Heart left ventricle (tissue), 16 donors: Measurements from ENCODE around the gene USP7. TPM values are rescaled to one million over a fixed set of nuclear protein-coding genes. Genes with fewer than 3 reads are reported as not detected.

Source experiments
- ATAC-seq, 4 donors: fragments of 200-7000 bp; cut with Tn5 transposase; one replicate each; pipeline ENCODE4 v1.9.1; 2020 to 2022; ENCODE audit warnings: moderate library complexity in 4 of 4, mild to moderate bottlenecking in 3 of 4, moderate number of reproducible peaks in 1 of 4
- DNase-seq, 5 donors: peaks; one replicate each; pipeline ENCODE4 v3.0.0-alpha.2; 2020
- H3K27ac ChIP-seq, 12 donors: fragments of 200-600 bp; sonication (generic) in 4 of 12; one replicate each; pipeline versions ENCODE4 v1.5.0 to v1.8.0; 2016 to 2022; ENCODE audit warnings: mild to moderate bottlenecking in 2 of 12
- H3K27me3 ChIP-seq, 9 donors: fragments of 200-600 bp; sonication (generic) in 2 of 9; one replicate each; pipeline versions ENCODE4 v1.5.1 to v1.8.0; 2016 to 2022; ENCODE audit warnings: mild to moderate bottlenecking in 3 of 9
- H3K36me3 ChIP-seq, 9 donors: fragments of 200-600 bp; sonication (generic) in 2 of 9; one replicate each; pipeline versions ENCODE4 v1.5.0 to v1.8.0; 2018 to 2022; ENCODE audit warnings: mild to moderate bottlenecking in 2 of 9
- H3K4me1 ChIP-seq, 12 donors: fragments of 200-600 bp; sonication (generic) in 4 of 12; one replicate each; pipeline versions ENCODE4 v1.5.0 to v1.8.0; 2016 to 2022; ENCODE audit warnings: mild to moderate bottlenecking in 3 of 12
- H3K4me3 ChIP-seq, 12 donors: fragments of 200-600 bp; sonication (generic) in 4 of 12; one replicate each; pipeline versions ENCODE4 v1.5.0 to v1.8.0; 2017 to 2022; ENCODE audit warnings: mild to moderate bottlenecking in 9 of 12, moderate library complexity in 4 of 12
- H3K9me3 ChIP-seq, 12 donors: fragments of 200-600 bp; sonication (generic) in 4 of 12; one replicate each; pipeline versions ENCODE4 v1.5.0 to v1.8.0; 2016 to 2022; ENCODE audit warnings: mild to moderate bottlenecking in 1 of 12
- CTCF ChIP-seq, 12 donors: fragments of 200-600 bp; sonication (generic) in 4 of 12; IDR thresholded peaks; one replicate each; pipeline versions ENCODE4 v1.5.0 to v1.8.0; 2018 to 2022; ENCODE audit warnings: antibody characterized with exemption in 12 of 12, mild to moderate bottlenecking in 5 of 12
- POLR2A ChIP-seq, 2 donors: fragments of 450-650 bp; IDR thresholded peaks; one replicate each; pipeline ENCODE4 v1.6.1; 2017; ENCODE audit warnings: antibody characterized with exemption in 2 of 2, mild to moderate bottlenecking in 2 of 2, moderate library complexity in 2 of 2
- WGBS, 4 donors: extraction: QIAGEN DNeasy Blood & Tissue Kit in 2 of 4; methylation state at CpG; one replicate each; pipeline versions ENCODE4 v1.1.5 to v1.1.7; 2013 to 2018; 5-methylcytosine and 5-hydroxymethylcytosine counted together
- intact Hi-C, 10 donors: fragments of 100-400 bp; cut with DNase I; formaldehyde crosslinking; loops; one replicate each; pipeline versions ENCODE4 v1.11.1 to v1.14.2; 2022
- polyA plus RNA-seq, 2 donors: library from polyadenylated mRNA; stranded (reverse); fragments of 200-250 nt; gene quantifications; one replicate each; pipeline ENCODE4 v1.2.3, GENCODE V29; 2013
- total RNA-seq, 9 donors: library from RNA; depleted of rRNA in 2 of 9; stranded (reverse); fragments of >200 nt in 2 of 9; fragmentation: NEBNext Ultra II Directional in 3 of 9; extraction: Animal tissue kit (Norgen Biotek cat#: 25700) in 3 of 9; gene quantifications; one replicate each; pipeline versions ENCODE4 v1.1.0 to v1.2.4, GENCODE V29; 2016 to 2023
- donor health status: ischemic (EF 13 %, LVEDD 7.1; RV severe dilation, severe dysfunction).
- donor health status: healthy with polysubstance abuse.
- donor health status: DM: no; HTN: yes; CAD: no.
- donor health status: DM: no; HTN: no; CAD: no.
- donor health status: ischemic (EF 25% LVEDD 6.9; RV normal size, moderate dysfunction).
- donor health status: ischemic (EF 25% LVEDD 5.7; RV mildly dilated, moderate dysfunction).
- donor health status: healthy.
- donor health status: DM: yes; HTN: yes; CAD: no.
- donor health status: ischemic (EF 35%, LVEDD 5.7; RV mildly dilated, moderate dysfunction).
- donor health status: nonischemic (EF 11% LVEDD 7.7; RV severe dilation, severe dysfunction).
- donor health status: DM: yes; HTN: yes; CAD: no.
- donor health status: PGD.
- donor health status: ischemic (EF 29% LVEDD 5.4; RV normal size, mild dysfunction).
- donor health status: nonischemic (EF 23%, LVEDD 6.1; RV moderate dilation, normal function).

Gene USP7
- total and polyA plus RNA-seq, 11 donors = 20.3 to 86.5 (median 66.2) TPM

- DNase-seq (peak in 1 of 5 donors; percentile 42), ATAC-seq (peak in 1 of 4 donors; percentile 34)
- Histone ChIP-seq H3K36me3 (peaks cover 0 to 17% (median 11%) of the 10 kb centered on the region in 9 donors), H3K27ac (peak overlapping the region in 11 of 12 donors; percentile 46 to 95 (median 84)), H3K4me1 (peaks cover 0 to 78% (median 55%) of the 10 kb centered on the region in 12 donors), H3K9me3 (no peaks in the 10 kb centered on the region), H3K27me3 (no peaks in the 10 kb centered on the region), H3K4me3 (no peak overlapping the region)
- intact Hi-C loops = no loop called here
- 68 to 76% (median 73%) methylated on average over 14 of the region's 14 CpGs for WGBS, 4 donors
- no peak for TF ChIP-seq POLR2A (IDR thresholded peaks at IDR 0.05)
- TF ChIP-seq CTCF (IDR thresholded peaks at IDR 0.05) = no peak
Observed at GRCh38 chr16:8862309-8863130, 101.2 kb downstream of the USP7 start.

GRCh38 chr16:8861563-8862308 lies 102.0 kb downstream of the USP7 start:
- TF ChIP-seq POLR2A (IDR thresholded peaks at IDR 0.05) (no peak), CTCF (IDR thresholded peaks at IDR 0.05) (no peak)
- Histone ChIP-seq H3K36me3 (peaks cover 0 to 21% (median 14%) of the 10 kb centered on the region in 9 donors), H3K27me3 (no peaks in the 10 kb centered on the region), H3K9me3 (no peaks in the 10 kb centered on the region), H3K4me3 (peak overlapping the region in 2 of 12 donors; percentile 12), H3K4me1 (peaks cover 0 to 73% (median 51%) of the 10 kb centered on the region in 12 donors), H3K27ac (peak overlapping the region; percentile 52 to 95 (median 72))
- intact Hi-C loops = no loop called here
- DNase-seq (peak in 4 of 5 donors; percentile 44 to 75 (median 62)), ATAC-seq (peak; percentile 29 to 60 (median 52))
- 64 to 74% (median 68%) methylated on average over 9 to 14 of the region's 14 CpGs for WGBS, 4 donors

GRCh38 chr16:8859913-8860881 lies 103.5 kb downstream of the USP7 start:
- TF ChIP-seq POLR2A (IDR thresholded peaks at IDR 0.05) = no peak
- no peak for TF ChIP-seq CTCF (IDR thresholded peaks at IDR 0.05)
- DNase-seq (peak in 1 of 5 donors; percentile 62), ATAC-seq (peak in 1 of 4 donors; percentile 5)
- Histone ChIP-seq H3K36me3 (peaks cover 0 to 37% (median 27%) of the 10 kb centered on the region in 9 donors), H3K9me3 (no peaks in the 10 kb centered on the region), H3K4me1 (peaks cover 0 to 65% (median 42%) of the 10 kb centered on the region in 12 donors), H3K4me3 (peak overlapping the region in 2 of 12 donors; percentile 10 to 13), H3K27ac (peak overlapping the region in 11 of 12 donors; percentile 24 to 95 (median 50)), H3K27me3 (no peaks in the 10 kb centered on the region)
- WGBS, 4 donors = 56 to 71% (median 62%) methylated on average over 18 to 25 of the region's 25 CpGs
- intact Hi-C loops = no loop called here
